HG03521 (cell line): ENCODE results near the gene OVOL2.
"Not testable (repeated sequence)": the region's sequence is repeated elsewhere in the genome, so short reads cannot be mapped to it uniquely, and the experiment has no call there.

Source experiments
- ATAC-seq: cut with Tn5 transposase; IDR thresholded peaks from one replicate; pipeline ENCODE4 v1.9.1; 2021; ENCODE audit warnings: mild to moderate bottlenecking, moderate library complexity; ENCODE audit not compliant: unreplicated experiment

OVOL2 gene

GRCh38 chr20:18057101-18057993 lies at the start of gene OVOL2:
OVOL2 (minus strand) TSS chr20:18057916; CDS start chr20:18057634, 282 bp downstream.
- no peak for ATAC-seq

DNA sequence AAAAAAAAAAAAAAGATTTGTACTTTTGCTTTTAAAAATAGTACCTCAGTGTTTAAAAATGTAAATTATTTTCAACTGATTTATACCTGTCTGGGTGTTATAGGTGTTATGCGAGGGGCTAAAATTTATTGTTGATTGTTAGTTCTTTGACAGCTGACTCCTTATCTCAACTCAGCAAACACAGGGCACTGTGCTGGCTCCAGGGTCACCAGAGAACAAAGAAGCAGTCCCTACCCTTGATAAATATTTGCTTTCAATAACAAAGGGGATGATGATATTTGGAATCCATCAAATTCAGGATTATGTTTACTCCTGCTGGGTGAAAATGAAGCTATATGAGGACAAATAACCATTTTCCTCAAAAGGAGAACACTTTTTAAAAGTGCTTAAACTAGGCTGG lies 45.8 kb upstream of the OVOL2 start:
- no peak for ATAC-seq

GRCh38 chr20:18101125-18101810 lies 43.6 kb upstream of the OVOL2 start:
- ATAC-seq, result no peak

- ATAC-seq, result not testable (repeated sequence)
Measured at GRCh38 chr20:18100569-18100968, 42.9 kb upstream of the OVOL2 start.

GRCh38 chr20:18094191-18094590 lies 36.5 kb upstream of the OVOL2 start:
- no peak for ATAC-seq

- ATAC-seq, result no peak
Measured at GRCh38 chr20:18093388-18093787, 35.7 kb upstream of the OVOL2 start.

- ATAC-seq, result no peak
Measured at GRCh38 chr20:18092890-18093289, 35.2 kb upstream of the OVOL2 start.

DNA sequence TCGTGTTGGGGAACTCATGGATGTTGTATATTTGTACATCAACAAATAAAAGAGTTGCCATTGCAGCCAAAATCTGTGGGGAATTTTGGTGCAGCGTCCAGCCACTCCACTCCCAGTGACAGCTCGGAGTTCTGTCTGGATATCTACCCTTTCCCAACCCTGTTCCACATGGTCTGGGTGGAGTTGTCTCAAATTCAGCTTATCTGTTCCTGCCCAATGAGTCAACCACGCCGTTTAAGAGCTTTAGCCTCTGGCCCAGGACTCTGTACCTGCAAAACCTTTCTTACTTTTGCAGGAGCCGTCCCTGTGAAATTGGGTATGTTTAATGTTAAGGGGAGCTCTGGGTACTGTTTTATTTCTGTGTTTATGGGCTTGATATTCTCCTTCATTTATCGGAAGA lies 33.9 kb upstream of the OVOL2 start:
- ATAC-seq, result no peak

GRCh38 chr20:18090477-18090876 lies 32.8 kb upstream of the OVOL2 start:
- ATAC-seq, result no peak

DNA sequence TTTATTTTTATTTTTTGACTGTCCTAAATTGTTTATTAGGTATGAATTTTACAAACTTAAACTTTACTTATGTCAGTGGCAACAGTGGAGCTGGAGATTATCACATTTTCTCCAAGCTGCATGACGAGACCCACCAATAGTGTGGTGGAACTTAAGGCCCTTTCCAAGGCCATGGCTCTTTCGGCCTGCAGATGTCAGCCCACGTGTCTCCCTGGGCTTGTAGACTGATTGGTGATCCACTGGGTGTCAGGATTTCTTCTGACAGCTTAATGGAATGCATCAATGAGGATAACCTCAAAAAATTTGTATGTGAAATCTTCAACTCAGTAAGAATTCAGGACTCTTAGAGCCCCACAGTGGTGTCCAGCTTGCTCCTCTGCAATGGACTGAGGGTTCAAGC lies 32.3 kb upstream of the OVOL2 start:
- ATAC-seq, result no peak

DNA sequence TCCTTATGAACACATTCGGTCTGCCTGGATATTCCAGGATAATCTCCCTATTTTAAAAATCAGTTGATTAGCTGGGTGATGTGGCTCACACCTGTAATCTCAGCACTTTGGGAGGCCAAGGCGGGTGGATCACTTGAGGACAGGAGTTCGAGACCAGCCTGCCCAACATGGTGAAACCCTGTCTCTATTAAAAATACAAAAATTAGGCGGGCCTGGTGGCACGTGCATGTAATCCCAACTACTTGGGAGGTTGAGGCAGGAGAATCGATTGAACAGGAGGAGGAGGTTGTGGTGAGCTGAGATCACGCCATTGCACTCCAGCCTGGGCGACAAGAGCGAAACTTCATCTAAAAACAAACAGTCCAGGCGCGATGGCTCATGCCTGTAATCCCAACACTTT lies 31.1 kb upstream of the OVOL2 start:
- ATAC-seq, result not testable (repeated sequence)

GRCh38 chr20:18088298-18088697 lies 30.6 kb upstream of the OVOL2 start:
- ATAC-seq, result not testable (repeated sequence)

DNA sequence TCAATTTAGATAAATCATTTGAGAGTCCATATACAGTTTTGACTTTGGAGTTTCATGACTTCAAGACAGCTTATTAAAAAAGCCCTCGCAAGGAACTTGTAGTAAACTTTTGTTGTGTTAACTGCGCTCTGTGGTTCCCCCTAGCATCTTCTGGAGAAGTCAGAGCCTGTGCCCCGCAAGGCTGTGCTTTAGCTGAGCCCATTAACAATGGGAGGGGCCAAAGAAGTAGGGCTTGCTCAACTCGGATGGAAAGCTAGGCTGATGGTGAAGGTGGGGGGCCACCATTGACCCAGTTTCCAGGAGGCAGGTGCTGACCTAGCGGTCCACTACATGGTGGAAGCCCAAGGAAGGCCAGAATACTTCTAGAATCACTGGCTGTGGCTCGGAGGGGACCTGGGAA lies 29.3 kb upstream of the OVOL2 start:
- no peak for ATAC-seq

DNA sequence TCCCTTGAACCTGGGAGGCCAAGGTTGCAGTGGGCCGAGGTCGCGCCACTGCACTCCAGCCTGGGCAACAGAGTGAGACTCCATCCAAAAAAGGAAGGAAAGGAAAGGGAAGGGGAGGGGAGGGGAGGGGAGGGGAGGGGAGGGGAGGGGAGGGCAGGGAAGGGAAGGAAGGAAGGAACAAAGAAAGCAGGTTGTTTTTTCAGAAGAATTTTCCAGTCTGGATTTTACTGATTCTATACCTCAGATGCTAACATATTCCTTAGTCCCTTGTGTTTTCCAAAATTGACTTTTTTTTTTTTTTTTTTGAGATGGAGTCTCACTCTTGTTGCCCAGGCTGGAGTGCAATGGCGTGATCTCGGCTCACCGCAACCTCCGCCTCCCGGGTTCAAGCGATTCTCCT lies 23.1 kb upstream of the OVOL2 start:
- not testable (repeated sequence) for ATAC-seq

GRCh38 chr20:18079756-18080353 lies 22.1 kb upstream of the OVOL2 start:
- no peak for ATAC-seq

GRCh38 chr20:18077157-18077556 lies 19.4 kb upstream of the OVOL2 start:
- no peak for ATAC-seq

DNA sequence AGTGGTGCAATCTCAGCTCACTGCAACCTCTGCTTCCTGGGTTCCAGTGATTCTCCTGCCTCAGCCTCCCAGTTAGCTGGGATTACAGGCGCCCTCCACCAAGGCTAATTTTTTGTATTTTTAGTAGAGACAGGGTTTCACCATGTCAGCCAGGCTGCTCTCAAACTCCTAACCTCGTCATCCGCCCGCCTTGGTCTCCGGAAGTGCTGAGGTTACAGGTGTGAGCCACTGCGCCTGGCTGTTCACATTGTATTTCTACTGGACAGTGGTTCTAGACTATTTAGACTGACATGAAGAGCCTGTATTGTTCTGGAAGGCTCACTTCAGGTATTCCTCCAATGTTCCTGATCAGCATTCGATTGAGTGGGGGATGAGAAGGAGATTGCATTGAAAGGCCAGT lies 14.8 kb upstream of the OVOL2 start:
- no peak for ATAC-seq

GRCh38 chr20:18066421-18067333 lies 9.0 kb upstream of the OVOL2 start:
- no peak for ATAC-seq

DNA sequence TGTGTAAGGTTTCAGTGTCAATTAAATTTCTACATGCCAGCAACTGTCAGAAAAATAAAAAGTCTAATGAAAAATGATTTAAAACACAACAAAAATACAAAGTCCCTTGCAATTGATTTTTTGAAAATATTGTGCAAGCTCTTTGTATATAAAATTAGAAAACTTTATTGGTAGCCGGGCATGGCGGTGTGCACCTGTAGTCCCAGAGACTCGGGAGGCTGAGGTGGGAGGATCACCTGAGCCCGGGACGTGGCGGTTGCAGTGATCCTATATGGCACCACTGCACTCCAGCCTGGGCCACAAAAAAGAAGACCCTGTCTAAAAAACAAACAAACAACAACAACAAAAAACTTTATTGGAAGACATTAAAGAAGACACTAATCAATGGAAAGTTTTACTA lies 6.0 kb upstream of the OVOL2 start:
- no peak for ATAC-seq

DNA sequence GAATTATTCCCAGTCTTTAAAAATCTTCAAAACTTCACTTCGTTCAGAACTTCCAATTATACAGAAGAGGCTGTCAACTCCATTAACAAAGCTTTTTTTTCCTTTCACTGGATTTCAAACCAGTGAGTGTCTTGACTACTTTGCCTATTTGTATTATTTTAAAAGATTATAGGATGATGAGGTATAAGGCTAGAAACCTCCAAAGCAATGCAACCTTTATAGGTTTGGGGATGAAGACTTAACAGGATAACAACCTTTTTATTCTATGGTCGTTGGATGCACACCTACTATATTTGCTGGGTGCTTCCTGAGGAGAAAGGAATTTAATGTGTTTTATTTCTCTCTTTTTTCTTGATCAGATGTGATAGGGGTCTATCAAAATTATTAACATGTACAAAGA lies 1.9 kb upstream of the OVOL2 start:
- no peak for ATAC-seq
